Lower leg skin (tissue), 4 donors: ENCODE measurements around the gene KRT9. TPM values are rescaled to one million over a fixed set of nuclear protein-coding genes. Genes with fewer than 3 reads are reported as not detected.
A peak's percentile ranks its signal among the peaks of the same experiment; 100 is the strongest.
"Not testable (repeated sequence)": the region's sequence is repeated elsewhere in the genome, so short reads cannot be mapped to it uniquely, and the experiment has no call there.

Experiments used
- DNase-seq, 2 donors: peaks; one replicate each; pipeline ENCODE4 v3.0.0-alpha.2; 2019; ENCODE audit warnings: low spot score in 2 of 2
- H3K4me3 ChIP-seq: fragments of 200-600 bp; sonication (generic); 2 replicates; pipeline ENCODE4 v1.5.1; 2017; ENCODE audit warnings: mild to moderate bottlenecking, low read depth; ENCODE audit not compliant: poor library complexity, severe bottlenecking
- POLR2A ChIP-seq, 2 donors: fragments of 450-650 bp; IDR thresholded peaks; one replicate each; pipeline ENCODE4 v1.6.1; 2016 to 2017; ENCODE audit warnings: antibody characterized with exemption in 2 of 2, mild to moderate bottlenecking in 1 of 2, moderate library complexity in 1 of 2
- WGBS, 2 donors: methylation state at CpG; one replicate each; pipeline ENCODE4 v1.1.5; 2018; 5-methylcytosine and 5-hydroxymethylcytosine counted together
- intact Hi-C: fragments of 100-400 bp; cut with DNase I; formaldehyde crosslinking; loops from one replicate; pipeline ENCODE4 v1.15.0; 2023; ENCODE audit warnings: low total_unique reads
- total RNA-seq, 4 donors: library from RNA; depleted of rRNA; stranded (reverse); fragments of >200 nt; gene quantifications; one replicate each; pipeline ENCODE4 v1.1.0, GENCODE V29; 2016
- TF ChIP-seq, protein P1 (sequence below), 3 donors: fragments of 450-650 bp; IDR thresholded peaks; one replicate each; pipeline ENCODE4 v1.5.1; 2016; ENCODE audit warnings: antibody characterized with exemption in 3 of 3, mild to moderate bottlenecking in 3 of 3, moderate library complexity in 2 of 3

KRT9 gene
- total RNA-seq, 4 donors from 2014 or later = 0.47 to 1.6 (median 0.91) TPM; not detected in 1

DNA sequence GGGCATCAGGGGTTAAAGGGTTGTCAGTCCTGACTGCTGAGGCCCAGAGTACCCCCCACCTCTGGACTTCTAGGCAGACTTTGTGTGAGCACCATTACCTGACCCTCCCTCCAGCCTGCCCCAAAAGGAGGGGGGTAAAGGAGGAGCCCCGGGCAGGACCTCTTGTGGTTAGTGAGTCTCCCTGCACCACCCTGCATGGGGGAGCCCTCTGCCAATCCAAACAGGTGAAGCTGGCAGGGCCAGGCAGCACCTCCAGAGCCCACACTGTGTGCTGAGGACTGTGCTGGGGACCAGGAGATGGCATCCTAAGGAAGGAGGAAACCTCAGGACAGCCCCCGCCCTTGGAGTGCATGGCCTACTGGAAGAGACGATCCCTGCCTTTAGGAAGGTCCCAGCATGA, 17.4 kb upstream of the KRT9 start:
- 47 to 54% methylated on average over 3 of the region's 3 CpGs for WGBS, 2 donors
- no peak overlapping the region for H3K4me3 ChIP-seq
- no peak for DNase-seq
- TF ChIP-seq POLR2A (IDR thresholded peaks at IDR 0.05) = no peak
- TF ChIP-seq, protein P1, sequence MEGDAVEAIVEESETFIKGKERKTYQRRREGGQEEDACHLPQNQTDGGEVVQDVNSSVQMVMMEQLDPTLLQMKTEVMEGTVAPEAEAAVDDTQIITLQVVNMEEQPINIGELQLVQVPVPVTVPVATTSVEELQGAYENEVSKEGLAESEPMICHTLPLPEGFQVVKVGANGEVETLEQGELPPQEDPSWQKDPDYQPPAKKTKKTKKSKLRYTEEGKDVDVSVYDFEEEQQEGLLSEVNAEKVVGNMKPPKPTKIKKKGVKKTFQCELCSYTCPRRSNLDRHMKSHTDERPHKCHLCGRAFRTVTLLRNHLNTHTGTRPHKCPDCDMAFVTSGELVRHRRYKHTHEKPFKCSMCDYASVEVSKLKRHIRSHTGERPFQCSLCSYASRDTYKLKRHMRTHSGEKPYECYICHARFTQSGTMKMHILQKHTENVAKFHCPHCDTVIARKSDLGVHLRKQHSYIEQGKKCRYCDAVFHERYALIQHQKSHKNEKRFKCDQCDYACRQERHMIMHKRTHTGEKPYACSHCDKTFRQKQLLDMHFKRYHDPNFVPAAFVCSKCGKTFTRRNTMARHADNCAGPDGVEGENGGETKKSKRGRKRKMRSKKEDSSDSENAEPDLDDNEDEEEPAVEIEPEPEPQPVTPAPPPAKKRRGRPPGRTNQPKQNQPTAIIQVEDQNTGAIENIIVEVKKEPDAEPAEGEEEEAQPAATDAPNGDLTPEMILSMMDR (IDR thresholded peaks at IDR 0.05) = no peak
- intact Hi-C loops = no loop called here

DNA sequence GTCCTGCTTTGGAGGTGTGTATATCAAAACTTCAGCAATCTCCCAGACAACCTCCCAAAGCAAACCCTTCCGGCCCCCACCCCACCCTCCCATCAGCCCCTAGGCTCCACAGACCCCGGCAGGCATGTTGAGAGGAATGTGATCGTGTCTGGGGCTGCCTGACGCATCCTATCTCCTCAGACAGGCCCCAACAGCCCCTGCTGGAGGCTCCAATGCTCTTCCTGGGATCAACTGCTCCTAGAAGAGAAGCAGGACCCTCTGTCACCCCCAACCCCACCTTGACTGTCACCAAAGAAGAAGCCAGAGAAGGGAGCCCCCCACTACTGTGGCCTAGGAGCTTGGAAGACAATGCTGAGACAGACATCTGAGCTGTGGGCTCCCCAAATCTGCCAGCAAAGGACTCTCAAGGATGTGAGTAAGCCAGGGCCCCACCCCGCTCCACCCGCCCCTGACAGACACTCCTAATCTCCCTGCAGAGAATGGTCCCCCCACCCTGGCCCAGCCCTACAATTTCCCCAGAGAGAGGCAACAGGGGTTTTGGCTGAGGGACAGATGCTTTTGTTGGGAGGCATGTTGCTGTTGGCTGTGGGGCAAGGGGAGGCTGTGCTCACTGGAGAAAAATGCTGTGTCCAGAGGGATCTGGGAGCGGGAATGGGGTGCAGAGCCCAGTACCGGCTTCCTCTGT, 16.4 kb upstream of the KRT9 start:
- DNase-seq = no peak
- WGBS, 2 donors = 42 to 67% methylated on average over 1 to 6 of the region's 8 CpGs
- no peak overlapping the region for H3K4me3 ChIP-seq
- TF ChIP-seq POLR2A (IDR thresholded peaks at IDR 0.05) = no peak
- TF ChIP-seq, protein P1 (IDR thresholded peaks at IDR 0.05) = no peak
- intact Hi-C loops = no loop called here

- WGBS, 2 donors = 39 to 50% methylated on average over 13 to 15 of the region's 15 CpGs
- peak within 1 kb of the TSS; percentile 29 for H3K4me3 ChIP-seq
- TF ChIP-seq, protein P1 (IDR thresholded peaks at IDR 0.05) = no peak
- no peak for TF ChIP-seq POLR2A (IDR thresholded peaks at IDR 0.05)
- intact Hi-C loops = no loop called here
- no peak for DNase-seq
These were observed 15.1 kb upstream of the KRT9 start, which contains the start of gene KRT14 for GRCh38 chr17:41586863-41587495. Gene KRT14, minus strand, starts transcription at chr17:41586895. Its CDS starts 61 bp downstream, at chr17:41586834.

DNA sequence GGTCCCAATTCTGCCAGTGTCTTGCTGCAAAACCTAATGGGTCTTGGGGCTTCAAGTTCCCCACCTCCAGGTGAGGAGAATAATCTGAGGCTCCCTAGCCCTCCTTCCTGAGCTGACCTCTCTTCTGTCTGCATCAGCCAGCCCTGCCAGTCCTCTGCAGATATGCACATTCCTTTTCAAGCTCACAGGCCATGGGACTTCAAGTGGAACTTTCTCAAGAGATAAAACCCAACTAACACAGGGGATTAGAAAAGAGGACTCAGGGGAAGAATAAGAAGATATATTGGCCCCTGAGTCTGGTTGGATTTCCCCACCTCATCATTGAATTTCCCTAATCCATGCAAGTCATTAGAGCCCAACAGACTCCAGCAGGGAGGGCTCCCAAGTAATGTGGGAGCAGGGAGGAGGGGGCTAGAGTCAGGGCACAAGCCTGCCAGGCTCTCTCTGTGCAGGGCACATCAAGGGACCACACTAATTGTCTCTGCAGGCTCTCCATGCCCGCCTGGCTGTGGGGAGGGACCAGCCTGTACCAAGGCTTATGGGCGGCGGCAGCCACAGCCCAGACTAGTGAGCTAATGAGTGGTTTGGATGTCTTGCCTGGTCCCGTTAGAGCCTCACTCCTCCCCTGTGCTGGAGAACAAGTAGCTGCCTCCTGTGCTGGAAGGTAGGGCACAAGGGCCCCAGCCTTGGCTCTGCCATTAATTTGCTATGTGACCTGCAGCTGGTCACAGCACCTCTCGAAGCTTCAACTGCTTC, 13.6 kb upstream of the KRT9 start:
- peak overlapping the region; percentile 29 for H3K4me3 ChIP-seq
- 23 to 34% methylated on average over 5 of the region's 5 CpGs for WGBS, 2 donors
- intact Hi-C loops = no loop called here

GRCh38 chr17:41584331-41584927, 12.6 kb upstream of the KRT9 start:
- 42 to 48% methylated on average over 8 of the region's 8 CpGs for WGBS, 2 donors
- peak overlapping the region; percentile 29 for H3K4me3 ChIP-seq
- DNase-seq = peak in 1 of 2 donors; percentile 71
- intact Hi-C loops = not testable (repeated sequence)

More for the DNA sequence above, 13.6 kb upstream of the KRT9 start:
- TF ChIP-seq POLR2A (IDR thresholded peaks at IDR 0.05) = no peak
- TF ChIP-seq, protein P1 (IDR thresholded peaks at IDR 0.05) = no peak
- DNase-seq = peak in 1 of 2 donors; percentile 43
